AG04450 (cell line): ENCODE data around the gene SNX1. TPM values are rescaled to one million over a fixed set of nuclear protein-coding genes. Genes with fewer than 3 reads are reported as not detected.
"Not testable (repeated sequence)": the region's sequence is repeated elsewhere in the genome, so short reads cannot be mapped to it uniquely, and the experiment has no call there.

Source experiments
- CTCF ChIA-PET: fragments of 300-600, 350-600 bp; formaldehyde crosslinking; extraction: SDS; loops from one replicate; lab custom pipeline; 2022; ENCODE audit warnings: antibody characterized with exemption, inconsistent platforms; lab: Charles Lee
- POLR2A ChIA-PET: fragments of 350-600 bp; formaldehyde crosslinking; extraction: SDS; loops from one replicate; lab custom pipeline; 2021; ENCODE audit warnings: antibody characterized with exemption, inconsistent platforms; lab: Yijun Ruan, JAX
- DNase-seq: peaks from one replicate; pipeline ENCODE4 v3.0.0-alpha.2; 2011; ENCODE audit warnings: low read depth, low spot score
- H3K27ac ChIP-seq: one replicate; pipeline ENCODE4 v1.5.1; 2012; ENCODE audit warnings: low read depth, low read length, control low read depth
- H3K27me3 ChIP-seq: one replicate; pipeline ENCODE4 v1.6.0; 2012; ENCODE audit warnings: low read length; ENCODE audit not compliant: control insufficient read depth, insufficient read depth
- H3K4me3 ChIP-seq: 2 replicates; pipeline ENCODE4 v1.5.1; 2011; ENCODE audit warnings: mild to moderate bottlenecking, low read depth, low read length, control low read depth
- H3K9me3 ChIP-seq: 2 replicates; pipeline ENCODE4 v1.5.1; 2012; ENCODE audit warnings: low read length; ENCODE audit not compliant: control insufficient read depth, insufficient read depth
- polyA plus RNA-seq: library from polyadenylated mRNA; depleted of rRNA; stranded (reverse); fragments of >200 nt; gene quantifications from 2 replicates; pipeline ENCODE4 v1.2.3, GENCODE V29; 2011
- TF ChIP-seq, protein P1 (sequence below): IDR thresholded peaks from 2 replicates; pipeline ENCODE4 v1.5.1; 2011; ENCODE audit warnings: low read depth, low read length, control low read depth, inconsistent platforms

SNX1 gene
- polyA plus RNA-seq, 1 experiment = 77.6 TPM

DNA sequence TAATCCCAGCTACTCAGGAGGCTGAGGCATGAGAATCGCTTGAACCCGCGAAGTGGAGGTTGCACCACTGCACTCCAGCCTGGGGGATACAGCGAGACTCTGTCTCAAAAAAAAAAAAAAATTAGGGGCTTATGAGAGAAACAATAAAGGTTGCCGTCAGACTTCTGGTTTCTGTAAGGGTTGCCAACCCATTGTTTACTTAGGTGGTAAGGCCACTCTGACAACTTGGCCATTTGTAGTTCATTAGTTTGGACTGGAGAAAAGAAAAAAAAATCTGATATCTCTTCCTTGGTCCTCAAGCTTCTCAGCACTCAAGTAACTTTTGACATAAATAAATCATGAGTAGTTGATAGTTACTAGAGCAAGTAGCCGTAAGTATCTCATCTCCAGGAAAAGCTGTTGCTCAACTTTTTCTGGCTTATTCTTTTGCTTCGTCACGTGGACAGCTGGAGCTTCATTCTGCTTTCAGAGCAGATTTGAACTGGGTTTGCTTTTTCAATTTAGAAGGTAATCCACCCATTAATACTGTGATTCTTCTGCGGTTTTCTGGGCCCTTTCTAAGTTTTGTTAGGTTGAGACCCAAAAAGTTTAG is 9.4 kb downstream of the SNX1 start:
- POLR2A ChIA-PET = interaction anchor here (0.6 to 1.0 kb wide), 3 partner anchors 9 to 82 kb away, joined by 3 to 4 read pairs (median 4); partner anchors contain the start of gene SNX1
- Histone ChIP-seq H3K9me3 (no peaks in the 10 kb centered on the region), H3K27ac (no peak overlapping the region), H3K27me3 (no peaks in the 10 kb centered on the region), H3K4me3 (no peak overlapping the region)
- TF ChIP-seq, protein P1, sequence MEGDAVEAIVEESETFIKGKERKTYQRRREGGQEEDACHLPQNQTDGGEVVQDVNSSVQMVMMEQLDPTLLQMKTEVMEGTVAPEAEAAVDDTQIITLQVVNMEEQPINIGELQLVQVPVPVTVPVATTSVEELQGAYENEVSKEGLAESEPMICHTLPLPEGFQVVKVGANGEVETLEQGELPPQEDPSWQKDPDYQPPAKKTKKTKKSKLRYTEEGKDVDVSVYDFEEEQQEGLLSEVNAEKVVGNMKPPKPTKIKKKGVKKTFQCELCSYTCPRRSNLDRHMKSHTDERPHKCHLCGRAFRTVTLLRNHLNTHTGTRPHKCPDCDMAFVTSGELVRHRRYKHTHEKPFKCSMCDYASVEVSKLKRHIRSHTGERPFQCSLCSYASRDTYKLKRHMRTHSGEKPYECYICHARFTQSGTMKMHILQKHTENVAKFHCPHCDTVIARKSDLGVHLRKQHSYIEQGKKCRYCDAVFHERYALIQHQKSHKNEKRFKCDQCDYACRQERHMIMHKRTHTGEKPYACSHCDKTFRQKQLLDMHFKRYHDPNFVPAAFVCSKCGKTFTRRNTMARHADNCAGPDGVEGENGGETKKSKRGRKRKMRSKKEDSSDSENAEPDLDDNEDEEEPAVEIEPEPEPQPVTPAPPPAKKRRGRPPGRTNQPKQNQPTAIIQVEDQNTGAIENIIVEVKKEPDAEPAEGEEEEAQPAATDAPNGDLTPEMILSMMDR = no peak
- CTCF ChIA-PET = interaction anchor here (1.7 kb wide), 1 partner anchor 9 kb away, joined by 5 read pairs; the partner anchor contains the start of gene SNX1
- no peak for DNase-seq

DNA sequence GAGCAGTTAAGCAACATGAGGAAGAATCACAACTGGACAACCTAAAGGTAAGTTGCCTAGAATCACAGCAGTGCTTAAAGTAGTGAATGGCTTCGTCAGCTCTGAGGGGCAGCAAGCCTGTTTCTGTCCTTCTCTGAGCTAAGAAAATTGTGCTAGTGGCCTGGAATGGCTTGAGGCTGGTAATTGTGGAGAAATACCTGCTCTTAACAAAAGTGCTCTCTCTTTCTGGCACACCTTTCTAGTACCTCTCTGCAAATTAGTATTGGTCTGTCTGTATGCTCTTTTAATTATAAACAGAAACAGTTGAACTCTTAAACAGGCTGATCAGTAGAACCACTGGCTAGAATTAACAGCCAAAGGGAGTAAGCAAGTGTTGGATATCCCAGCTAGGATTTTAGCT is 11.6 kb downstream of the SNX1 start:
- no peak for DNase-seq
- TF ChIP-seq, protein P1 = no peak
- no peak overlapping the region for H3K4me3 ChIP-seq
- ChIA-PET POLR2A (no interaction called here), CTCF (no interaction called here)
- no peaks in the 10 kb centered on the region for H3K27me3 ChIP-seq
- H3K27ac ChIP-seq = no peak overlapping the region
- H3K9me3 ChIP-seq = no peaks in the 10 kb centered on the region

DNA sequence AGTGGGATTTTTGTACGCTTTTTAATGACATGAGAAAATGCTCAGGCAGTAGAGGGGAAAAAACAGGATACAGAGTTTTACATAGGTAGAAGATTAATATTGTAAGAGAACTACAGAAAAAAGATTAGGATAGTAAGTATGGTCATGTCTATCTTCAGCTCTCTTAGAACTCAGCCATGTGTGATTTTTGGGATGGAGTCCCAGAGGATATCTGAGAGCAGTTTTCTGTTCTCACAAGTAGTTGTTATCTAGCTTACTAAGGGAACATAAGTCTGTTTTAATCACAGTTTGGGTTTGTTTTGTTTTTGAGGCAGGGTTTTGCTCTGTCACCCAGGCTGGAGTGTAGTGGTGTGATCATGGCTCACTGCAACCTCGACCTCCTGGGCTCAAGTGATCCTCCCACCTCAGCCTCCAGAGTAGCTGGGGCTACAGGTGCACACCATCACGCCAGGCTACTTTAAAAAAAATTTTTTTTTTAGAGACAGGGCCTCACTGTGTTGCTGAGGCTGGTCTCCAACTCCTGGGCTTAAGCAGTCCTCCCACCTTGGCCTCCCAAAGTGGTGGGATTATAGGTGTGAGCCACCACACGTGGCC is 14.4 kb downstream of the SNX1 start:
- H3K27me3 ChIP-seq, H3K27ac ChIP-seq, DNase-seq, H3K4me3 ChIP-seq, H3K9me3 ChIP-seq, CTCF ChIA-PET, POLR2A ChIA-PET: not testable (repeated sequence)

DNA sequence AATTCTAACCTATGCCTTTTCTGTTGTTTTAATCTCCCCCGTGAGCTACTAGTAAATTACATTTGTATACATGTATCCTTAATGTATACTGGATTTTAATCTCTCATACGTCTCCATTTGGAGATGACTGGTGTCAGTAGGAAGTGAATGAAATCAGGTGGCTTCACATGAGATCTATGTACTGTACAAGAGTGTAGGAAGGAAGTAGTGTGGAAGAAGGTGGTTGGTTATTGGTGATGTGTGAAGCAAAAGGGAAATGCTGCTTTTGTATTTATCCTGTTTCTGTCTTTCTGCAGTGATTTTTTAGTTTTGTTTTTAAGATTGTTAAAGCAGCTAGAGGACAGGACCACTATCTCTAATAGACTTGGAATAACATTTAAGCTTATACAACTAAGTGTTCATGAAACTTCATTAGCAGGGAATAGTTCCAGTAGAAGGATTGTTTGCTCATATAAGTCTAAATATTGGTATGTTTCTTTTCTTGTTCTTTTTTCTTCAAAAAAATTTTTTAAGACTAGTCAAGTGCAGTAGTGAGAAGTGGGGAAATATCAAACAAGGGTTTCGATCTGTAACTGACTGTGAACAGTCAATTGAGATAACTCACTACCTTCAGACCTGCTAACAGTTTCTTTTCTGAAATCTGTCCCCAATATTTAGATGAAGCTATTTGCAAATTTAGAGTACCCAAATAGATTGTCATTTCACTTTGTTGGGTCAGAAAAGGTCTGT is 15.3 kb downstream of the SNX1 start:
- ChIA-PET CTCF (no interaction called here), POLR2A (no interaction called here)
- TF ChIP-seq, protein P1 = no peak
- no peak overlapping the region for H3K27ac ChIP-seq
- H3K4me3 ChIP-seq = no peak overlapping the region
- no peaks in the 10 kb centered on the region for H3K27me3 ChIP-seq
- no peaks in the 10 kb centered on the region for H3K9me3 ChIP-seq
- no peak for DNase-seq

DNA sequence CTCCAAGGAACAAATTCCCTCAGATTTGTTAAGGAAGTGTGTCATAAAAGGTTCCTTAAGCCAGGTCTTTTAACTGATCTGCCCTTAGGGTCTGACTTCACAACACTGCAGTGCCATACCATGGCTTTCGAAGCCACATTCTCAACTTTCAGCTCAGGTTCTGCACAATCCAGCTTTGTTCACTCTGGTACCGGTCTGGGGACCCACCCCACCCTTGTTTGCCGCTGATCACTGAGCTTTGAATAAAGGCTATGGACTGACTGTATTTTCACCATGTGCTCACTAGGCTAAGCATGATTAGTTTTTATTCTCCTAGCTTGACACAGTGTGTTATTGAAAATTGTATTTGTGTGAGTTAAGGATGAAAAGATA is 15.9 kb downstream of the SNX1 start:
- Histone ChIP-seq H3K4me3 (no peak overlapping the region), H3K27me3 (no peaks in the 10 kb centered on the region), H3K9me3 (no peaks in the 10 kb centered on the region), H3K27ac (no peak overlapping the region)
- DNase-seq = no peak
- TF ChIP-seq, protein P1 = no peak
- ChIA-PET POLR2A (interaction anchor here (0.9 kb wide), 1 partner anchor 18 kb away, joined by 3 read pairs; the partner anchor contains the start of gene CIAO2A), CTCF (no interaction called here)
